Tibial nerve (tissue), 4 donors: ENCODE results near the gene EIF3L.

Source experiments
- EP300 ChIP-seq, 2 donors: sonication (generic); formaldehyde crosslinking; IDR thresholded peaks; one replicate each; pipeline ENCODE4 v1.6.1; 2017; ENCODE audit warnings: antibody characterized with exemption in 2 of 2, mild to moderate bottlenecking in 1 of 2
- POLR2A ChIP-seq, 2 donors: fragments of 450-650 bp; IDR thresholded peaks; one replicate each; pipeline ENCODE4 v1.6.1; 2017; ENCODE audit warnings: antibody characterized with exemption in 2 of 2, mild to moderate bottlenecking in 2 of 2, moderate library complexity in 2 of 2
- TF ChIP-seq, protein P1 (sequence below), 5 experiments: fragments of 200-600 bp in 3 of 5; fragments of 450-650 bp in 2 of 5; sonication (generic) in 3 of 5; IDR thresholded peaks; one replicate each; pipeline ENCODE4 v1.5.1; 2016 to 2019; ENCODE audit warnings: antibody characterized with exemption in 5 of 5, mild to moderate bottlenecking in 3 of 5, moderate library complexity in 2 of 5

- TF ChIP-seq, protein P1, sequence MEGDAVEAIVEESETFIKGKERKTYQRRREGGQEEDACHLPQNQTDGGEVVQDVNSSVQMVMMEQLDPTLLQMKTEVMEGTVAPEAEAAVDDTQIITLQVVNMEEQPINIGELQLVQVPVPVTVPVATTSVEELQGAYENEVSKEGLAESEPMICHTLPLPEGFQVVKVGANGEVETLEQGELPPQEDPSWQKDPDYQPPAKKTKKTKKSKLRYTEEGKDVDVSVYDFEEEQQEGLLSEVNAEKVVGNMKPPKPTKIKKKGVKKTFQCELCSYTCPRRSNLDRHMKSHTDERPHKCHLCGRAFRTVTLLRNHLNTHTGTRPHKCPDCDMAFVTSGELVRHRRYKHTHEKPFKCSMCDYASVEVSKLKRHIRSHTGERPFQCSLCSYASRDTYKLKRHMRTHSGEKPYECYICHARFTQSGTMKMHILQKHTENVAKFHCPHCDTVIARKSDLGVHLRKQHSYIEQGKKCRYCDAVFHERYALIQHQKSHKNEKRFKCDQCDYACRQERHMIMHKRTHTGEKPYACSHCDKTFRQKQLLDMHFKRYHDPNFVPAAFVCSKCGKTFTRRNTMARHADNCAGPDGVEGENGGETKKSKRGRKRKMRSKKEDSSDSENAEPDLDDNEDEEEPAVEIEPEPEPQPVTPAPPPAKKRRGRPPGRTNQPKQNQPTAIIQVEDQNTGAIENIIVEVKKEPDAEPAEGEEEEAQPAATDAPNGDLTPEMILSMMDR (IDR thresholded peaks at IDR 0.05): no peak
- no peak for TF ChIP-seq POLR2A (IDR thresholded peaks at IDR 0.05)
- no peak for TF ChIP-seq EP300 (IDR thresholded peaks at IDR 0.05)
Observed at GRCh38 chr22:37805810-37806277, 43.4 kb upstream of the EIF3L start.
